HL-60/S4 treated with retinoic acid at 250 ng/mL for 4 days and 3 days (cell line): ENCODE measurements around the gene UNC5A.

Experiments used
- in situ Hi-C: fragments of 300-500 bp; cut with MboI; formaldehyde crosslinking; loops from 2 replicates; pipeline ENCODE4 v1.7.0; 2022; ENCODE audit warnings: low sequenced_read_pairs

Gene UNC5A

DNA sequence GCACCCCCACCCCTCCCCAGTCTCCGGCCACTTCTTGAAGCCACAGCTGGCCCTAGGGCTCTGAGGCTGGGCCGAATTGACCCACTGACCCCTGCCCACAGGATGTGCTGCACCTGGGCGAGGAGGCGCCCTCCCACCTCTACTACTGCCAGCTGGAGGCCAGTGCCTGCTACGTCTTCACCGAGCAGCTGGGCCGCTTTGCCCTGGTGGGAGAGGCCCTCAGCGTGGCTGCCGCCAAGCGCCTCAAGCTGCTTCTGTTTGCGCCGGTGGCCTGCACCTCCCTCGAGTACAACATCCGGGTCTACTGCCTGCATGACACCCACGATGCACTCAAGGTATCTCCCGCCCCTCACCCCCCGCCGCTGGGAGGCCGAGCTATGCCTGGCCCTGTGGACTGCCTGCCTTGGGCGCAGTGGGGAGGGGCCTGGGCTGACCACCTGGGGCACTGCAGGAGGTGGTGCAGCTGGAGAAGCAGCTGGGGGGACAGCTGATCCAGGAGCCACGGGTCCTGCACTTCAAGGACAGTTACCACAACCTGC, 67.5 kb downstream of the UNC5A start:
- in situ Hi-C loops = no loop called here

DNA sequence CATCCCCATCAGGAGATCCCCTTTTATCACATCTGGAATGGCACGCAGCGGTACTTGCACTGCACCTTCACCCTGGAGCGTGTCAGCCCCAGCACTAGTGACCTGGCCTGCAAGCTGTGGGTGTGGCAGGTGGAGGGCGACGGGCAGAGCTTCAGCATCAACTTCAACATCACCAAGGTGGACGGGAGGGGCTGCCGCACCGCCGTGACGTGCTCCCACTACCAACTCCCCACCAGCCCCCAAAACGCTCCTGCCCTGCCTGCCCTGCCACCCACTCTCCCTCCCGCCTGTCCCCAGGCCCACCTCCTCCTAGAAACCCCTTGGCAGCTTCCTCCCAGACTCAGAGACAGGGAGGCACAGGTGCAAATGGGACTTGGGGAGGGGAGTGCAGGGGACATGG, 68.1 kb downstream of the UNC5A start:
- in situ Hi-C loops = no loop called here

DNA sequence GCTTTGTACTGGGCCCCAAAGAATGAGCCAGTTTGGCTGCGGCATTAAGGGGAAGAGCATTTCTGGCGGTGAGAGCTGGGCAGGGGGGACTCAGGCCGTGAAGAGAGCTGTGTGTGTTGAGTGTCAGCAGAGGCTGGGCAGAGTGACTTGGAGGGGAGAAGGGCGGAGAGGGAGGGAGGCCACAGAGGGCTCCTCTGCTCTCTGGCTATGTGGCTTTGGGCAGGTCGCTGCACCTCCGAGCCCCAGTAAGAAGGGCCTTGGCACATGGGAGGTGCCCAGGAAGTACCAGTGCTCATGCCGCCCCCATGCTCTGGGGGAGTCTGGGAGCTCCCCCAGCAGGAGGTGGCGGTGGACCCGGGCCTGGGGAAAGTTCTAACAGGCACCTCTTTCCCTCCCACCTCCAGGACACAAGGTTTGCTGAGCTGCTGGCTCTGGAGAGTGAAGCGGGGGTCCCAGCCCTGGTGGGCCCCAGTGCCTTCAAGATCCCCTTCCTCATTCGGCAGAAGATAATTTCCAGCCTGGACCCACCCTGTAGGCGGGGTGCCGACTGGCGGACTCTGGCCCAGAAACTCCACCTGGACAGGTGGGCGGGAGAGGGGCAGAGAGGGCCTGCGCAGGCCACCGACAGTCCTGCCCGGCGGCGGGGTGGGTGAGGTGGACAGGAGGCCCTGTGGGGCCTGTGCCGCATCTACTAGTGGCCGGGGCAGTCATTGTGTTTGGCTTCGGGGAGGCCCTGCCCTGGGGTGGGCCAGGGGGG, 68.7 kb downstream of the UNC5A start:
- in situ Hi-C loops = no loop called here

DNA sequence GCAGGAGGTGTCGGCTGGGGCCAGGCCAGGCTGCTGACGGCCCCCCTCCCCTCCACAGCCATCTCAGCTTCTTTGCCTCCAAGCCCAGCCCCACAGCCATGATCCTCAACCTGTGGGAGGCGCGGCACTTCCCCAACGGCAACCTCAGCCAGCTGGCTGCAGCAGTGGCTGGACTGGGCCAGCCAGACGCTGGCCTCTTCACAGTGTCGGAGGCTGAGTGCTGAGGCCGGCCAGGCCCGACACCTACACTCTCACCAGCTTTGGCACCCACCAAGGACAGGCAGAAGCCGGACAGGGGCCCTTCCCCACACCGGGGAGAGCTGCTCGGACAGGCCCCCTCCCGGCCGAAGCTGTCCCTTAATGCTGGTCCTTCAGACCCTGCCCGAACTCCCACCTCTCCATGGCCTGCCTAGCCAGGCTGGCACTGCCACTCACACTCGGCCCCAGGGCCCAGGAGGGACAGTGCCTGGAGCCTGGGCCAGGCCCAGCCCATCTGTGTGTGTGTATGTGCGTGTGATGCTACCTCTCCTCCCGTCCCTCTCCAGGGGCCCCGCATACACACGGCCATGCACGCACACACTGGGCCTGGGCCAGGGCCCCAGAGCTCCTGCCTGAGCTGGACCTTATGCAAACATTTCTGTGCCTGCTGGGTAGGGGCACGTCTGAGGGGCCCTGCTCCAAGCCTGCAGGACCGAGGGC, 69.5 kb downstream of the UNC5A start:
- in situ Hi-C loops = no loop called here

DNA sequence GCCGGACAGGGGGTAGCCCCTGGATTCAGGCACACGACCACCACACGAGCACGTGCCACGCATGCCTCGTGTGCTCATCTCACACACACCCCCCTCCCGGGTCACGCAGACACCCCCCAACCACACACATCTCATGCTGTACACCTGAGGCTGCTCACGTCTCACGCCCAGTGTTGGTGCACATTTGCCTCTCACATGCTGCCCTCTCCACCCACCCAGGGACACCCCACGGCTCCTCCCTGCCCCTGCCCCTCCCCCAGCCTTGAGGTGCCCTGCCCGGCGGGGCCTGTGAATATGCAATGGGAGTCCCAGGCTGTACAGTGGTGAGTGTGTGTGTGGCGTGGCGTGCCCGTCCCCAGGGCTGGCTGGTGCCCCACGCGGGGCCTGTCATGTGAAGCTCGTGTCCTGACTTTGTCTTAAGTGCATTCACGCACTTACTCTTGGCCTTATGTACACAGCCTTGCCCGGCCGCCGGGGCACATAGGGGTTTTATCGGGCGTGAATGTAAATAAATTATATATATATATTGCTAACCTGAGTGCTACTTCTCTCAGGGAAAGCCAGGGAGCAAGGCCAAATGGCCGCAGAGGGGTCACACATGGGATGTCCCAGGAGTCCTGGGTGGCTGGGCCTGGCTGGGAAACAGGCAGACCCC, 70.1 kb downstream of the UNC5A start:
- in situ Hi-C loops = no loop called here

DNA sequence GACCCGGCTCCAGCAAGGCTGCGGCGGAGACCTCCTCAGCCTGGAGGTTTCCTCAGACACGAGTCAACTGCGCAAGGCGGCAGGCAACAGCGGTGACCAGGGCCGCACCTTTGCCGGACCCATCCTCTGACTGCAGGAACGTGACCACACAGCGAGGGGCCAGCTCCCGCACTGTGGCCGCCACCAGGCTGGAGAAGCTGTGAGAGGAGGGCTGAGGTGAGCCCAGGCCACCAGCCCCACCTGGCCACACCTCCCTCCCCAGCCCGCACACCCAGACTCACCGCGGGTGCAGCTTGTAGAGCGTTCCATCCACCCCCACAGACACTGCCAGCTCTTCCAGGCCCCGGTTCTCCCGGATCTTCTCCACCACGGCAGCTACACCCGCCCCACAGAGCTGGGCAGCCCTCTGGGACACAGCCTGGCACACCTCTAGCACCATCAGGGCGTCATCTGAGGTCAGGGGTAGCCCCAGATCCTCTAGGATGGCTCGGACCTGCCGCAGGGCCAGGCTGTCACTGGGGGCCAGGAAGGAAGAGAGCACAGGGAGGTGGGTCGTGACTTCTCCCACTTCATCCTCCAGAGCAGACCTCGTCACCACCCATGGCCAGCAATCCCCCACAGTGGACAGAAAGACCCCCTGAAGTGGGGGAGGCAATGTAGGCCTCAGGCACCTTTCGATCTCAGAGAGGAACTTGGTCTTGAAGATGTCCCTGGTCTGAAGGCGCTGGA, 70.8 kb downstream of the UNC5A start:
- in situ Hi-C loops = no loop called here

DNA sequence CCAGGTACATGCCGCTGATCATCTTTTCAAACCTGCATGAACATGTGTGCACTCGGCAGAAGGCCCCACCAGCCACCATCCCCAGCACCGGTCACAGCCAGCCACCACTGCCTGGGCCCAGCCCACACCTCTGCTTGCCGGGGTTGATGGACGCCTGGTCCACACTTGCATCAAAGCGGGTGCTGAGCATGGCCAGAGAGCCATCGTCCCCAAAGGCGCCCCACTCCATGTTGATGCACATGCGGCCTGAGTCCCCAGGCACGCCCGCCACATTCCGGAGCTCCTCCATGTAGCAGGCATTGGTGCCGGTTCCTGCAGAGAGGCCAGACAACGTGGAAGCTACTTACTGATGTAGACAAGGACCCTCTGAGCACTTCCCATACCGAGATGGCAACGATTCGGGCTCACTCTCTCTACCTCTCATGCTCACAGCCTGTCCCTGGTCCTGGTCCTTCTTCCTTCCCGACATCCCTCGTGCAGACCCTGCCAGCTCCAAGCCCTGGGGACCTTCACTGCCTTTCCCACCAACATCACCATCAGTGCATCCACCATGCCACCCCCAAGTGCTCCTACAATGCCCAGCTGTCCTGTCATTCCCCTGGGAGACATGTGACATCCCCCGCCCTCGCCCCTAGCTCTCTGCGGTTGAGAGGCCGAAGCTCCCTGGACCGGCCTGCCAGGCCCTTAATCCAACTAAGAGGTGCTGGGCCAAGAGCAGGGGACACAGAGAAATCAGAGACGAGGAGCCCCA, 71.6 kb downstream of the UNC5A start:
- in situ Hi-C loops = no loop called here

DNA sequence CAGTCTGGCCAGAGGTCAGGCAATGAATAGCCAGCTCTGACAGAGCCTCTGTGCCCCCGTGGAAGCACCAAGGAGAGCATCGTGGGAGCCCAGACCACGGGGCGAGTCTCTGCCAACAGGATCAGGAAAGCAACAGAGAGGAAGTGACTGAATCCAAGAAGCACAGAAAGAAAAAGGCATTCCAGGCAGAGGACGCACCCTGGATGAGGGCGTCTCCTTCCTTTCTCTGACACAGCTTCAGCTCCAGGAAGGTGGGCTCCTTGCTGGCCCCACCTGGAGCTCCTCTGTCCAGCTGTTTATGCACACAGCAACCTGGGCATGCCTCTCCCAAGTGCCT, 72.2 kb downstream of the UNC5A start:
- in situ Hi-C loops = no loop called here

DNA sequence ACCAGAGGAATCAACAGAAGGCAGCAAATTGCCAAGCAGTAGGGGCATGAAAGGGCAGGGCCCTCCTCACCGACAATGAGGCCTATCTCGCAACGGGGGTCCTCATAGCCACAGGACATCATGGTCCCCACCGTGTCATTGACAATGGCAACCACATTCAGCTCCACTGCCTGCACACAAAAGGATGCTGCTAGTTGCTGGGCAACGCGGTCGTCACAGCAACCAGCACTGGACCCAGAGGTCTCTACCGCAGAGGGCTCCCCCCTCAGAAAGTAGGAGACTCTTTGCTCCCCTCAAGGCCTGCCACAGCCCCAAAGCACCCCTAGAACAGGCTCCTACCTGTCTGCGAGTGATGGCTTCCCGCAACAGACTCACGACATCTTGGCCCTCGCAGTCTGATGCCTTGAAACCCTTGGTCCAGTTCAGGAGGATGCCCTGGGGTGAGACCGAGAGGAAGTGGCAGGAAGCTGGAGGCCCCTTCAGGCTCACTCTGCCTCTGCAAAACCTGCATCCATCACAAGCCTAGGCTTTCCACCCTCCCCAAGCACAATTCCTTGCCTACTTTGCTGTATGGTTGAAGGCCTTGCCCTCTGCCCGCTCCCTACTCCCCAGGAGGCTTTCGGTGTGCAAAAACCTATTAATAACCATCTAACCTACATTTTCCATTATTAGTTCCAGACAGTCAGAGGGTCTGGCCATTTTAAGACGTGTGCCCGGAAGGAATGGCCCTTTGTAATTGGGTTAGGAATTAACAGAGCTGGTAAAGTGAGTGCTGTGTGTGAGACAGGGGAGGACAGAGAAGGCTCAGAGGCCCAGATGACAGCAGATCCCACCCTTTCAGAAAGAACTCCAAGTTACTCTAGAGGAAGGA, 73.6 kb downstream of the UNC5A start:
- in situ Hi-C loops = no loop called here

DNA sequence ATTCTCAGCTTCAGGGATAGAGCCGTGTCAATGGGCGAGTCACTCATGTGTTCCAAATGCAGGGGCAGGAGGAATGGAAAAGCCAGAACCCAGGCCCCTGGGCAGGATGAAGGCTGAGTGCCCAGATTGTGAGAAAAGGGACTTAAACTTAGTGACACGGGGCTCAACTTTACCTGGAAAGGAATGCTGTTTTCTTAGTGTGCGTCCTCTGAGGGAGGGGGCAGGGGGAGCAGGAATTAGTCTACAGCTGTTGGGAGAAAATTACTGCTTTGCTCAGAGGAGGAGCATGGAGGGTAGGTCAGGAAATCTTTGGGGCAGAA, 74.2 kb downstream of the UNC5A start:
- in situ Hi-C loops = no loop called here

DNA sequence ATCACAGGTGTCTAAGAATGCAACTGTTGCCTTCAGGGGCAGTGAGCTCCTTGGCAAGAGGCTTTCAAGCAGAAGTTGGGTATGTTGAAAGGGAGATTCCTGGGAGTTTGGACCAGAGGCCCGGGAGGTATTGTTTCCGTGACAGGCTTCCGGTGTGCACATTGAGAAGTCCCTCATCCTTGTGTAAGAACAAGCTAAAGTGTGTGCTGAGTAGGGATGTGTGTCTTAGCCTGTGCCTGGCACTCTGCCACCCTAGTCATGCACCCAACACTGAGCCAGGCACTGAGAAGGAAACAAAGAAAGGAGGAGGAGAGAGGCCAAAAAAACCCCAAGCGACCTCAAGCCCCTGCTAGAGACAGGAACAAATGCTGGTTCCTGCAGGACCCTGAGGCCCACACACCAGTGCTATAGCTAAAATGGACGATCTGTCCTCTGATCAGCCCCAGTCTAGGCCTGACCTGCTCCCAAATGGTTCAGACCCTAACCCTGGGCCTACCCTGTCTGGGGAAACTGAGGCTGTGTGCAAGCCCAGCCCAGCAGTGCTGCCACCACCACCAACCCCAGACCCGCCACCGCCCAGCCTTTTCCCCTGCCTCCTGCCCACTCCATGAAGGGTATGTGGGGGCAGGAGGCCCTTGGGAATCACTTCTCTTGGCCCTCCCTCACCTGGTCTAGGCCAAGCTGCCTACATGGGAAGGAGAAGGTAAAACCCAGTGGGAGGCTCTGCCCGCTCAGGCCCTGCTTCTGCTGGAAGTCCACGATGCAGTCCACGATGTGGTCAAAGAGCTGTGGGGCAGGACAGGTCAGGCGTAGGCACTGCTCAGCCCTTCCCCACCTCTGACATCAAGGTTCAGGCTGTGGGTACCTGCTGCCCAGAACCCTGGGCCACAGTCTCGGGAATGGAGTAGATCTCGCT, 76.2 kb downstream of the UNC5A start:
- in situ Hi-C loops = no loop called here

DNA sequence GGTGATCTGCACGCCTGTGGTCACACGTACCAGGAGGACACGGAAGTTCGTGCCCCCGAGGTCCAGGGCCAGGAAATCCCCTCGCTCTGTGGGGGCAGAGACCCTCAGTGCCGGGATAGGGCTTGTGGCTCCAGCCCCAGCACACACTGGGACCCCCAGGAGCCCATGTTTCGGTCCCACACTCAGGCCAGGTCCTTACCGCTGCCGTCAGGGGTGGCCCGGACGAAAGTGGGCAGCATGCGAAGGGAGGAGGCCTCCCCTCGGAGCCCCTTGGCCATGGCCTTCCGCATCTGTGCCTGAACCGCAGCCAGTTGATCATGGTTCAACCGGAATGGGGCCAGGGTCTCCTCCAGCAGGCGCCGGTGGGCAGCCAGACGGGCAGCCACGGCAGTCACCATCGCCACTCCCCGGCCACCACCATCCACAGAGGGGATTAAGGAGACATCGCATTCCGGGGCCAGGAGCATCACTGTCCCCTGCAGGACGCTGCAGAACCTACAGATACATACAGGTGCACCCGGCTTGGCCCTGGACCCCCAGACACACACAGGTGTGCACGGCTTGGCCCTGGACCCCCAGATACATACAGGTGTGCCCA, 77.0 kb downstream of the UNC5A start:
- in situ Hi-C loops = no loop called here

DNA sequence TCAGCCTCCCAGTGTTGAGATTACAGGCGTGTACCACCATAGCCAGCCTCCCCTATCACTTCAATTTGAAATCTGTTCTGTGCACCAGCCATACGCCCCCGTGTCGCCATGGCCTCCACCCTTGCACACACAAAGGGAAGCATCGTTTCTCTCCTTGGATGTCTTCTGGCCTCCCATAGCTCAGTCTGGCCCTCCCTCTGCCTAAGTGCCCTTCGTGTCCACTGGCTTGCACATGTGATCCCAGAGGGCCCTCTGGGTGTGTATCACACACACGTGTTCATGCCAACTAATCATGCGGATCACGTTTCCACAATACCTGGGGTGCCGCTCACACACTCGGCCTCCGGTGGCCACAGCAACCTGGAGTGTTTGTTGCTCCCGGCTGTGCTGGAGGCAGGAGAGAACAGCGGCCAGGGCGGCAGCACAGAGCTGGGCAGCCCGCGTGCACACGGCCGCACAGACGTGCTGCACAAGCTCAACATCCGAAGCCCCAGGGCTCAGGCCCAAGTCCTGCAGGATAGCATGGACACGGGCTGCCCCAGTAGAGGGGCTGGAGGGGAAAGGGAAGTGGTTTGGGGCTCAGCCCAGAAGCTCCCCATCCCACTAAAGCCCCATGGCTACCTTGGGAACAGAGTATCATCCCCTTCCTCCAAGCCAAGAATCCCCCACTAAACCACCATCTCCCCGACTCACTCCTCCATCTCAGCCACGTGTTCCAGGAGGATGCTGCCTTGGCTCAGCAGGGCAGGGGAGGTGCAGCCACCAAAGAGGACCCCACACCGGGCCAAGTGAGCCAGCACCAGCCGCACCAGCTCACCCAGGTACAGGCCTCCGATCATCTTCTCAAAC, 77.9 kb downstream of the UNC5A start:
- in situ Hi-C loops = no loop called here

DNA sequence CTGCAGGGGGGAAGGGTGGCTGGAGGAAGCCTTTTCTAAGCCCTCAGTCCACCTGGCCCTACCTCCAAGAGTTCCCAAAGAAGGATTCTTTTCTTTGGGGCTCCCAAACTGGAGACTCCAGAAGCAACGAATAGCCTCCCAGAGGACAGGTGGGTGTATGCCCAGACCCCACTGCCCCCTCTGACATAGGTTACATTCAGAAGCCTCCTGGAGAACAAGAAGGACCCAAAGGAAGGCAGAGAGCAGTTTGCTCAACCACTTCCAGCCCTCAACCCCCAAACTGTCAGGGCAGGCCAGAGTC, 78.5 kb downstream of the UNC5A start:
- in situ Hi-C loops = no loop called here

DNA sequence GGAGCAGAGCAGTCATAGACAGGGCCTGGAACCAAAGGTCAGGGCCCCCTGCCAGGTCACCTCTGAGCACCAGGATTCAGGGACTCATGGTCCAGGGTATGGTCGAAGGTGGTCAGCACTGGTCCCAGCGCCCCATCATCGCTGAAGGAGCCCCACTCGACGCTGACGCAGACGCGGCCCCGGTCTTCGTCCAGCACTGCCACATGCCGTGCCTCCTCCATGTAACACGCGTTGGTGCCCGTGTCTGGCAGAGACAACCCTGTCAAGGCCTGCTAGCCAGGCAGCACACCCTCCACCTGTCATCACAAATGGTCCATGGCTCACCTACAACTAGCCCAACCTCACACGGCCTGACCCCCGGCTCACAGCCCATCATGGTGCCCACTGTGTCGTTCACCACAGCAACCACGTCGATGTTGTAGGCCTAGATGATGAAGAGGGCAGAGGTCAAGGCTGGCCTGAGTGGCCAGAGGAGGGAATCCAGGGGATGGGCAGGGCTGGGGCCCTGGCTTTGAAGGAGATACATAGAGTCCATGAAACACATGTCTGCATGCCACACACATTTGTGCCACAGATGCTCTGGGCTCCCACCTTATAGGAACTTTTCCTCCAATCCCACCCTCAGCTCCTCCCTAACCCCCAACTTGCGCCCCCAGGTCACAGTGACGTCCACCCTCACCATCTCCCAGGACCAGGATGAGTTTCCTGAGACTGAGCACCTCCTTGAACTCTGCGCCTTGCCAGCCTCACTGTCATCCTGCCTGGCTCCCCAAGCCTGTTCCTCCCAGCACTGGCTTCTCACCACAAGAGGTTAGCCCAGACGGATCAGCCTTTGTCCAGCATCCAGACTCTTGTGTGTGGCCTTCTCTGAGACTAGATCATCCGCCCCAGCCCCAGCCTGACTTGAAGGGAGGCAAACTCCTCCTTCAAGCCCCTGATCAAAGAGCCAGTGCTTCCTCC, 79.2 kb downstream of the UNC5A start:
- in situ Hi-C loops = no loop called here

DNA sequence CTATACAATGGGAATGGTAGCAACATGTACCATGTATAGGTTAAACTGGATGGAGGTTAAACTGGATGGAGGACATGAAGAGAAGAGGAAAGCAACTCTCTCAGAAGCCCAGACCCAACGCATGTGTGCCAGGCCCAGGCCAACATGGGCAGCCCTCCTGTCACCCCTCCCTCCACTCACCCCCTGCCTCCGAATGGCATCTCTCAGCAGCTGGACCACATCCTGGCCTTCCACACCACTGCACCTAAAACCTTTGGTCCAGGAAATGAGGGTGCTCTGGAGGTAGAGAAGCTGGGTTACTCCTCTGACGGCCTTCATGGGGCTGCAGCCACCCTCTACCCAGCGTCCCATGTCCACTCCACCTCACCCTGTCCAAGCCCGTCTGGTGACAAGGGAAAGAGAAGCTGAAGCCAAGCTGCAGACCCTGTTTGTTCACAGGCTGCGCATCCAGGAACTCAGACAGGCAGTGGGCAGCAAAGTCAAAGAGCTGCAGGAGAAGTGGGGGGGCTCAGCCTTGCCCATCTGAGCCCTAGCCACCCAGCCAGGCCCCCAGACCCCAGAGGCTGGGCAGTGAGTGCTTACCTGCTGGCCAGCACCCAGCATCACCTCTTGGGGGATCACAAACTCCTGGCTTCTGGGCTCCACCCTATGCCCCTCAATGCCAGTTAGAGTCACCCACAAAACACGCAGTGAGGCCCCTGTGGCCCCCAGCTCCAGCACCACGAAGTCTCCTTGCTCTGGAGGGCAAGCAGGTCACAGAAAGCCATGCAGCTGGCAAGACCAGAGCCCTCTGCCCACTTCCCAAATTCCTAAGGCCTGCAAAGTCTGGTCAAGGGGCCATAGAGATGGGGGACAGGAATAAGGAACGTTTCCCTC, 80.3 kb downstream of the UNC5A start:
- in situ Hi-C loops = no loop called here
